Activated CD4-positive, alpha-beta T cell treated with anti-CD3 and anti-CD28 coated beads, Interleukin-2, amount 10 ng/mL, durations not matched to agents 7 days and 5 days (primary cell): Measurements from ENCODE around the gene LANCL1. TPM values are rescaled to one million over a fixed set of nuclear protein-coding genes. Genes with fewer than 3 reads are reported as not detected.
"Not testable (repeated sequence)": the region's sequence is repeated elsewhere in the genome, so short reads cannot be mapped to it uniquely, and the experiment has no call there.

Experiments
- CTCF ChIA-PET: fragments of 350-600 bp; sonication (Branson Sonifier 250); formaldehyde crosslinking; loops from one replicate; lab custom pipeline; 2021; ENCODE audit warnings: antibody characterized with exemption; lab: Charles Lee
- POLR2A ChIA-PET: fragments of 350-600 bp; sonication (Branson Sonifier 250); formaldehyde crosslinking; loops from one replicate; lab custom pipeline; 2021; ENCODE audit warnings: antibody characterized with exemption; lab: Charles Lee
- DNase-seq: peaks from one replicate; pipeline ENCODE4 v3.0.0-alpha.2; 2020
- H3K27ac Mint-ChIP-seq: one replicate; pipeline ENCODE4 v1.8.0; 2021; ENCODE audit warnings: mild to moderate bottlenecking, moderate library complexity, mixed read lengths
- H3K27me3 Mint-ChIP-seq: one replicate; pipeline ENCODE4 v1.8.0; 2021; ENCODE audit warnings: mixed read lengths
- H3K36me3 Mint-ChIP-seq: one replicate; pipeline ENCODE4 v1.8.0; 2021; ENCODE audit warnings: low read depth, mixed read lengths
- H3K4me1 Mint-ChIP-seq: one replicate; pipeline ENCODE4 v1.8.0; 2021; ENCODE audit warnings: mixed read lengths
- H3K4me3 Mint-ChIP-seq: one replicate; pipeline ENCODE4 v1.8.0; 2021; ENCODE audit warnings: mild to moderate bottlenecking, moderate library complexity, mixed read lengths
- H3K9me3 Mint-ChIP-seq: one replicate; pipeline ENCODE4 v1.8.0; 2021; ENCODE audit warnings: mixed read lengths
- total RNA-seq, 2 experiments: library from RNA; stranded (reverse); gene quantifications; one replicate each; pipeline ENCODE4 v1.2.3, GENCODE V29; 2021

LANCL1 gene
- total RNA-seq, 2 experiments from 2014 or later = 34.3 to 39.5 TPM

- no peak overlapping the region for H3K4me3 Mint-ChIP-seq
- H3K4me1 Mint-ChIP-seq = no peaks in the 10 kb centered on the region
- H3K27me3 Mint-ChIP-seq = no peaks in the 10 kb centered on the region
- POLR2A ChIA-PET = no interaction called here
- peaks cover 62% of the 10 kb centered on the region for H3K36me3 Mint-ChIP-seq
- no peak for DNase-seq
- H3K9me3 Mint-ChIP-seq = peaks cover 16% of the 10 kb centered on the region
- no peak overlapping the region for H3K27ac Mint-ChIP-seq
- CTCF ChIA-PET = no interaction called here
Measured at GRCh38 chr2:210452194-210452593, 24.4 kb downstream of the LANCL1 start.

- Mint-ChIP-seq H3K9me3 (peaks cover 18% of the 10 kb centered on the region), H3K36me3 (peaks cover 73% of the 10 kb centered on the region)
- DNase-seq, H3K4me1 Mint-ChIP-seq, H3K27me3 Mint-ChIP-seq, H3K27ac Mint-ChIP-seq, CTCF ChIA-PET, H3K4me3 Mint-ChIP-seq, POLR2A ChIA-PET: not testable (repeated sequence)
Measured at GRCh38 chr2:210450942-210451341, 25.6 kb downstream of the LANCL1 start.

- Mint-ChIP-seq H3K27ac (no peak overlapping the region), H3K9me3 (peaks cover 12% of the 10 kb centered on the region), H3K4me3 (no peak overlapping the region), H3K4me1 (peaks cover 13% of the 10 kb centered on the region), H3K36me3 (peaks cover 44% of the 10 kb centered on the region), H3K27me3 (no peaks in the 10 kb centered on the region)
- DNase-seq = no peak
- ChIA-PET POLR2A (no interaction called here), CTCF (no interaction called here)
Measured at GRCh38 chr2:210445732-210446131, 30.8 kb downstream of the LANCL1 start.

GRCh38 chr2:210445116-210445707 is 31.3 kb downstream of the LANCL1 start:
- ChIA-PET POLR2A (no interaction called here), CTCF (no interaction called here)
- H3K27ac Mint-ChIP-seq = no peak overlapping the region
- peaks cover 43% of the 10 kb centered on the region for H3K36me3 Mint-ChIP-seq
- no peak overlapping the region for H3K4me3 Mint-ChIP-seq
- peaks cover 13% of the 10 kb centered on the region for H3K4me1 Mint-ChIP-seq
- no peaks in the 10 kb centered on the region for H3K27me3 Mint-ChIP-seq
- DNase-seq = no peak
- peaks cover 12% of the 10 kb centered on the region for H3K9me3 Mint-ChIP-seq

GRCh38 chr2:210443527-210443926 is 33.0 kb downstream of the LANCL1 start:
- no peak for DNase-seq
- H3K27me3 Mint-ChIP-seq = no peaks in the 10 kb centered on the region
- ChIA-PET CTCF (no interaction called here), POLR2A (no interaction called here)
- peak overlapping the region; percentile 12 for H3K27ac Mint-ChIP-seq
- peaks cover 11% of the 10 kb centered on the region for H3K9me3 Mint-ChIP-seq
- H3K4me1 Mint-ChIP-seq = peaks cover 13% of the 10 kb centered on the region
- peaks cover 37% of the 10 kb centered on the region for H3K36me3 Mint-ChIP-seq
- no peak overlapping the region for H3K4me3 Mint-ChIP-seq

GRCh38 chr2:210442878-210443277 is 33.7 kb downstream of the LANCL1 start:
- Mint-ChIP-seq H3K27ac (peak overlapping the region; percentile 28), H3K4me1 (peaks cover 13% of the 10 kb centered on the region), H3K4me3 (no peak overlapping the region), H3K27me3 (no peaks in the 10 kb centered on the region), H3K36me3 (peaks cover 33% of the 10 kb centered on the region), H3K9me3 (peaks cover 4% of the 10 kb centered on the region)
- ChIA-PET CTCF (no interaction called here), POLR2A (no interaction called here)
- no peak for DNase-seq

GRCh38 chr2:210442457-210442856 is 34.1 kb downstream of the LANCL1 start:
- CTCF ChIA-PET = no interaction called here
- Mint-ChIP-seq H3K9me3 (peaks cover 2% of the 10 kb centered on the region), H3K36me3 (peaks cover 32% of the 10 kb centered on the region), H3K4me1 (peaks cover 13% of the 10 kb centered on the region), H3K4me3 (no peak overlapping the region), H3K27me3 (no peaks in the 10 kb centered on the region), H3K27ac (peak overlapping the region; percentile 28)
- DNase-seq = no peak
- POLR2A ChIA-PET = no interaction called here

GRCh38 chr2:210440206-210440605 is 36.4 kb downstream of the LANCL1 start:
- H3K36me3 Mint-ChIP-seq = peaks cover 30% of the 10 kb centered on the region
- peaks cover 13% of the 10 kb centered on the region for H3K4me1 Mint-ChIP-seq
- CTCF ChIA-PET = no interaction called here
- H3K27ac Mint-ChIP-seq = no peak overlapping the region
- no peak for DNase-seq
- no peaks in the 10 kb centered on the region for H3K9me3 Mint-ChIP-seq
- POLR2A ChIA-PET = no interaction called here
- no peaks in the 10 kb centered on the region for H3K27me3 Mint-ChIP-seq
- H3K4me3 Mint-ChIP-seq = no peak overlapping the region

GRCh38 chr2:210435439-210435838 is 41.1 kb downstream of the LANCL1 start:
- no peak overlapping the region for H3K4me3 Mint-ChIP-seq
- DNase-seq = no peak
- H3K27me3 Mint-ChIP-seq = no peaks in the 10 kb centered on the region
- no peaks in the 10 kb centered on the region for H3K9me3 Mint-ChIP-seq
- POLR2A ChIA-PET = no interaction called here
- H3K27ac Mint-ChIP-seq = no peak overlapping the region
- CTCF ChIA-PET = no interaction called here
- peaks cover 64% of the 10 kb centered on the region for H3K36me3 Mint-ChIP-seq
- H3K4me1 Mint-ChIP-seq = peaks cover 6% of the 10 kb centered on the region

- CTCF ChIA-PET = no interaction called here
- POLR2A ChIA-PET = no interaction called here
- H3K27ac Mint-ChIP-seq = no peak overlapping the region
- H3K4me1 Mint-ChIP-seq = peaks cover 6% of the 10 kb centered on the region
- H3K36me3 Mint-ChIP-seq = peaks cover 59% of the 10 kb centered on the region
- H3K4me3 Mint-ChIP-seq = no peak overlapping the region
- DNase-seq = no peak
- H3K27me3 Mint-ChIP-seq = no peaks in the 10 kb centered on the region
- peaks cover 9% of the 10 kb centered on the region for H3K9me3 Mint-ChIP-seq
Measured at GRCh38 chr2:210432633-210433032, 43.9 kb downstream of the LANCL1 start.

GRCh38 chr2:210429403-210430137 is 47.0 kb downstream of the LANCL1 start:
- Mint-ChIP-seq H3K36me3 (peaks cover 43% of the 10 kb centered on the region), H3K4me1 (peaks cover 6% of the 10 kb centered on the region), H3K9me3 (peaks cover 34% of the 10 kb centered on the region), H3K4me3 (no peak overlapping the region), H3K27me3 (no peaks in the 10 kb centered on the region), H3K27ac (no peak overlapping the region)
- DNase-seq = no peak
- POLR2A ChIA-PET = no interaction called here
- CTCF ChIA-PET = no interaction called here

- peaks cover 6% of the 10 kb centered on the region for H3K4me1 Mint-ChIP-seq
- H3K27me3 Mint-ChIP-seq = no peaks in the 10 kb centered on the region
- no peak for DNase-seq
- no peak overlapping the region for H3K4me3 Mint-ChIP-seq
- ChIA-PET CTCF (no interaction called here), POLR2A (no interaction called here)
- H3K9me3 Mint-ChIP-seq = peaks cover 38% of the 10 kb centered on the region
- H3K27ac Mint-ChIP-seq = no peak overlapping the region
- peaks cover 35% of the 10 kb centered on the region for H3K36me3 Mint-ChIP-seq
Measured at GRCh38 chr2:210428393-210429179, 48.0 kb downstream of the LANCL1 start.

GRCh38 chr2:210427309-210427708 is 49.2 kb downstream of the LANCL1 start:
- peaks cover 25% of the 10 kb centered on the region for H3K36me3 Mint-ChIP-seq
- POLR2A ChIA-PET = not testable (repeated sequence)

More at GRCh38 chr2:210427309-210427708, 49.2 kb downstream of the LANCL1 start:
- DNase-seq, H3K4me3 Mint-ChIP-seq, H3K27me3 Mint-ChIP-seq, H3K4me1 Mint-ChIP-seq, H3K27ac Mint-ChIP-seq, CTCF ChIA-PET: not testable (repeated sequence)
- H3K9me3 Mint-ChIP-seq = peaks cover 38% of the 10 kb centered on the region
